Measurements from ENCODE around the gene KHDRBS2. TPM values are rescaled to one million over a fixed set of nuclear protein-coding genes. Genes with fewer than 3 reads are reported as not detected.

The KHDRBS2 gene
- total RNA-seq (2022; extraction: Qiagen RNA extraction) = not detected in 5 replicates

DNA sequence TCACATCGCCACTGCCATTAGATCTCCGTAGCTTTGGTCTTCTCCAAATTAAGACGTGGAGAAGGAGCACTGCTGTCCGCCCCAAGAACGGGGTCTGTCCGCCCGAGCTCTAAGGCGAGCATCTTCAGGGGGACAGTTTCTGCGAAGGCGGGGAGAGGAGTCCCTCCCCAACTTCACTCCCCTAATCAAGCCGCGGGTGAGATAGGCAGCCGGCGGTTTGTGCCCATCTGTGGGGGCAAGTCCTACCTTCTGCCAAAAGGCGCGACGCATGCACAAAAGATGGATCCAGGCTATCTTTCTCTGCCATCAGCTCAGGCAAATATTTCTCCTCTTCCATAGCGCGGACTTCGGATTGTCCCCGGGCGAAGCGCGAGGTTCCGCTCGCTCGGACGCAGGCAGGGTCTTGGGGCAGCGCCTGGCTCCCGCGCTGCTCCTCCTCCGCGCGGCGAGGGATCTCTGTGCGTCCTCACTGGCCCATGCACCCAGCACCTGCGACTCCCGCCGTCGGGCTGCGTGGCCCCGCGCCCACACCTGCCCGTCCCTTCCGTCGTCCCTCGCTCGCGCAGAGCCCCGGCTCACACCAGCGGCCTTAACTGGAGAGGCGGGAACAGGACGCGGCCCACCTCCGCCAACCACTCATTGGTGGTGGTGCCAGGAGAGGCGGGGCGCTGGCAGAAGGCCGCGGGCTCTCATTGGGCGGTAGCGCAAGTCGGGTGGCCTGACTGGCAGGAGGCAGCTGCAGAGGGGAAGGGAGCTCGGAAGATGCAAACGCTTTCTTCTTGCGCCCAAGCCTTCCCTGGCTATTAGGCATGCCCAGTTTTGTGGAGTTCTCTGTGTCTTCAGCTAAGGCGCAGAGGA, at the start of gene KHDRBS2:
KHDRBS2 (minus strand) TSS at position 614 of the 858 bp plus-strand sequence.

